Measurements from ENCODE around the gene RASL12. TPM values are rescaled to one million over a fixed set of nuclear protein-coding genes. Genes with fewer than 3 reads are reported as not detected.

Gene RASL12
- total RNA-seq, 3 donors from 2014 or later (not counting 1 experiment from before 2014, with no cell fraction given) = not detected

- H3K27me3 ChIP-seq (ENCODE audit: control insufficient read depth, insufficient read depth, low read length) = no peaks in the 10 kb centered on the region
- H3K4me3 ChIP-seq (ENCODE audit: low read length) = no peak overlapping the region
- no peaks in the 10 kb centered on the region for H3K9me3 ChIP-seq (ENCODE audit: control insufficient read depth, insufficient read depth, low read length)
- TF ChIP-seq CTCF (IDR thresholded peaks at IDR 0.05) = no peak
- H3K9me3 Mint-ChIP-seq = no peaks in the 10 kb centered on the region
- intact Hi-C loops (cut with micrococcal nuclease) = no loop called here
- no peaks in the 10 kb centered on the region for H3K4me1 ChIP-seq (ENCODE audit: control insufficient read depth, insufficient read depth, low read length)
- no peak overlapping the region for H3K4me3 Mint-ChIP-seq
- no peaks in the 10 kb centered on the region for H3K36me3 ChIP-seq (ENCODE audit: control insufficient read depth, insufficient read depth, low read length)
- no peaks in the 10 kb centered on the region for H3K27me3 Mint-ChIP-seq (ENCODE audit: low read depth in 2 of 2)
- no peak overlapping the region for H3K27ac ChIP-seq (ENCODE audit: low read length)
- 63% methylated on average over 8 of the region's 8 CpGs for WGBS (ENCODE audit: insufficient coverage)
- no peaks in the 10 kb centered on the region for H3K36me3 Mint-ChIP-seq
- DNase-seq = no peak
- H3K27ac Mint-ChIP-seq = no peak overlapping the region
- no peak for ATAC-seq
- H3K4me1 Mint-ChIP-seq = no peaks in the 10 kb centered on the region
Observed at GRCh38 chr15:65056868-65057548, 10.8 kb downstream of the RASL12 start.

GRCh38 chr15:65056106-65056505 is 11.7 kb downstream of the RASL12 start:
- no peaks in the 10 kb centered on the region for H3K4me1 ChIP-seq (ENCODE audit: control insufficient read depth, insufficient read depth, low read length)
- DNase-seq = no peak
- no peak overlapping the region for H3K4me3 Mint-ChIP-seq
- no peaks in the 10 kb centered on the region for H3K36me3 ChIP-seq (ENCODE audit: control insufficient read depth, insufficient read depth, low read length)
- no peaks in the 10 kb centered on the region for H3K9me3 Mint-ChIP-seq
- H3K27me3 ChIP-seq (ENCODE audit: control insufficient read depth, insufficient read depth, low read length) = no peaks in the 10 kb centered on the region
- H3K4me1 Mint-ChIP-seq = no peaks in the 10 kb centered on the region
- H3K27me3 Mint-ChIP-seq (ENCODE audit: low read depth in 2 of 2) = no peaks in the 10 kb centered on the region
- H3K36me3 Mint-ChIP-seq = no peaks in the 10 kb centered on the region
- H3K9me3 ChIP-seq (ENCODE audit: control insufficient read depth, insufficient read depth, low read length) = no peaks in the 10 kb centered on the region
- H3K27ac Mint-ChIP-seq = no peak overlapping the region
- no peak overlapping the region for H3K27ac ChIP-seq (ENCODE audit: low read length)
- TF ChIP-seq CTCF (IDR thresholded peaks at IDR 0.05) = no peak
- intact Hi-C loops (cut with micrococcal nuclease) = no loop called here
- ATAC-seq = no peak
- no peak overlapping the region for H3K4me3 ChIP-seq (ENCODE audit: low read length)
- WGBS (ENCODE audit: insufficient coverage) = 79% methylated on average over 9 of the region's 9 CpGs

- ATAC-seq = no peak
- no peak overlapping the region for H3K4me3 Mint-ChIP-seq
- no peak overlapping the region for H3K27ac Mint-ChIP-seq
Observed at GRCh38 chr15:65055201-65055870, 12.5 kb downstream of the RASL12 start.

More at GRCh38 chr15:65055201-65055870, 12.5 kb downstream of the RASL12 start:
- no peak overlapping the region for H3K4me3 ChIP-seq (ENCODE audit: low read length)
- no peak for TF ChIP-seq CTCF (IDR thresholded peaks at IDR 0.05)
- DNase-seq = no peak
- intact Hi-C loops (cut with micrococcal nuclease) = no loop called here
- 51% methylated on average over 5 of the region's 6 CpGs for WGBS (ENCODE audit: insufficient coverage)
- H3K4me1 ChIP-seq (ENCODE audit: control insufficient read depth, insufficient read depth, low read length) = no peaks in the 10 kb centered on the region
- H3K27ac ChIP-seq (ENCODE audit: low read length) = no peak overlapping the region
- H3K27me3 Mint-ChIP-seq (ENCODE audit: low read depth in 2 of 2) = no peaks in the 10 kb centered on the region
- H3K36me3 Mint-ChIP-seq = no peaks in the 10 kb centered on the region
- no peaks in the 10 kb centered on the region for H3K9me3 Mint-ChIP-seq
- H3K36me3 ChIP-seq (ENCODE audit: control insufficient read depth, insufficient read depth, low read length) = no peaks in the 10 kb centered on the region
- H3K9me3 ChIP-seq (ENCODE audit: control insufficient read depth, insufficient read depth, low read length) = no peaks in the 10 kb centered on the region
- H3K4me1 Mint-ChIP-seq = peaks cover 0 to 1% of the 10 kb centered on the region in 2 donors
- no peaks in the 10 kb centered on the region for H3K27me3 ChIP-seq (ENCODE audit: control insufficient read depth, insufficient read depth, low read length)
